ENCODE measurements around the gene AKAP6.

The AKAP6 gene

DNA sequence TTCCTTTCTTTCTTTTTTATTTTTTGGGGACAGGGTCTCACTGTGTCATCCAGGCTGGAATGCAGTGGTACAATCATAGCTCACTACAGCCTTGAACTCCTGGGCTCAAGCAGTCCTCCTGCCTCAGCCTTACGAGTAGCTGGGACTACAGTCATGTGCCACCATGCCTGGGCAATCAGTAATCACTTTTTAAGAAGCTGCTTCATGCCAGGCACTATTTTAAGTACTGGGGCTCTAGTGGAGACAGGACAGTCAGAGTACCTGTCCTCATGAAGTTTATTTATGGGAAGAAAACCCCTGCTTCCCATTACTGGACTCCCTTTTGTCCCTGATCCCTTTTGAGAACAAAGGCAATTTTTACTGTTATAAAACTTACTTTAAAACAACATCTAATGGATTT lies 485.6 kb downstream of the AKAP6 start:
- H3K27ac ChIP-seq (ENCODE audit: insufficient read depth, low read length, poor library complexity, severe bottlenecking), result no peak overlapping the region
- H3K9me3 ChIP-seq (ENCODE audit: control insufficient read depth, low read length), result no peaks in the 10 kb centered on the region
- H3K27me3 ChIP-seq (replicated peaks; ENCODE audit: control insufficient read depth, insufficient read depth, low read length, poor library complexity, severe bottlenecking), result no peaks in the 10 kb centered on the region
- no peak for DNase-seq
- no peaks in the 10 kb centered on the region for H3K4me1 ChIP-seq (ENCODE audit: control insufficient read depth, insufficient read depth, low read length, poor library complexity, severe bottlenecking)
- H3K4me3 ChIP-seq (ENCODE audit: insufficient read depth, low read depth, low read length, poor library complexity, severe bottlenecking), result no peak overlapping the region
- H3K36me3 ChIP-seq (ENCODE audit: control insufficient read depth, insufficient read depth, low read length), result no peaks in the 10 kb centered on the region

DNA sequence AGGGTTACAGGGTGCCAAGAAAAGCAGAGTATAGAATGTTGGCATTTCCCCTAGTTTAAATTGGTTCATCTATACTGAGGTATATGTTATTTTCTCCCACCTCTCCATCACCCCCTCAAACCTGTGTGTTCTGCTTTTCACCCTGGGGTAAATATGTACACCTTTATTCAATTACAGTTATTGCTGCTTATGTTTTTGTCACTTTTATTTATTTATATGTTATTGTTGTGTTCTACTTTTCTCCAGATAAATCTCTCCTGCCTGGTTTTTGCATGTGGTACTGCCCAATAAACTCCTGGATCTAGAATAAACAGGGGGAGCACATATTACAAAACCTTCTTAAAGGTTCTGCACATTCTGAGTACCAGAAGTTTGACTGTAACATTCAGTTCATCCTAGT lies 487.5 kb downstream of the AKAP6 start:
- H3K4me1 ChIP-seq (ENCODE audit: control insufficient read depth, insufficient read depth, low read length, poor library complexity, severe bottlenecking), result no peaks in the 10 kb centered on the region

DNA sequence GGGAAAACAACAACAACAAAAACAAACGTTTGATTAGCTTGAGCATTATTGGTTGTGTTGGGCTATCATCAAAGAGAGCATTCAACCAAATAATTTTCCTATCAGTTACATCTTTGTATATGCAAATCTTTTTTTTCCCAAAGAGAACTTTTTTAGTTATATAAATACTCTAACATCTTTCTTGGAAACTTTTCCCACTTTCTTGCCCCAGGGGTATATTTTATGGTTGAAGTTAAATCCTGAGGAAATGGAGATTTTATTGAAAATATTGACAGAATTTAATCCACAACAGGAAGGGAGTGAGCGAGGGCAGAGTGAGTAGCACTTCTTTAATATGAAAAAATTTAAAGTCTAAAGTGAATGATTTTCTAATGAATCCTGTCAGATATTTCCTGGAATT lies 488.7 kb downstream of the AKAP6 start:
- no peaks in the 10 kb centered on the region for H3K9me3 ChIP-seq (ENCODE audit: control insufficient read depth, low read length)
- H3K27ac ChIP-seq (ENCODE audit: insufficient read depth, low read length, poor library complexity, severe bottlenecking), result no peak overlapping the region
- no peaks in the 10 kb centered on the region for H3K27me3 ChIP-seq (replicated peaks; ENCODE audit: control insufficient read depth, insufficient read depth, low read length, poor library complexity, severe bottlenecking)
- DNase-seq, result no peak
- H3K4me3 ChIP-seq (ENCODE audit: insufficient read depth, low read depth, low read length, poor library complexity, severe bottlenecking), result no peak overlapping the region
- no peaks in the 10 kb centered on the region for H3K4me1 ChIP-seq (ENCODE audit: control insufficient read depth, insufficient read depth, low read length, poor library complexity, severe bottlenecking)
- H3K36me3 ChIP-seq (ENCODE audit: control insufficient read depth, insufficient read depth, low read length), result no peaks in the 10 kb centered on the region

More for the DNA sequence above, 487.5 kb downstream of the AKAP6 start:
- no peaks in the 10 kb centered on the region for H3K36me3 ChIP-seq (ENCODE audit: control insufficient read depth, insufficient read depth, low read length)
- no peaks in the 10 kb centered on the region for H3K27me3 ChIP-seq (replicated peaks; ENCODE audit: control insufficient read depth, insufficient read depth, low read length, poor library complexity, severe bottlenecking)
- H3K9me3 ChIP-seq (ENCODE audit: control insufficient read depth, low read length), result no peaks in the 10 kb centered on the region
- H3K4me3 ChIP-seq (ENCODE audit: insufficient read depth, low read depth, low read length, poor library complexity, severe bottlenecking), result no peak overlapping the region
- no peak for DNase-seq
- no peak overlapping the region for H3K27ac ChIP-seq (ENCODE audit: insufficient read depth, low read length, poor library complexity, severe bottlenecking)

DNA sequence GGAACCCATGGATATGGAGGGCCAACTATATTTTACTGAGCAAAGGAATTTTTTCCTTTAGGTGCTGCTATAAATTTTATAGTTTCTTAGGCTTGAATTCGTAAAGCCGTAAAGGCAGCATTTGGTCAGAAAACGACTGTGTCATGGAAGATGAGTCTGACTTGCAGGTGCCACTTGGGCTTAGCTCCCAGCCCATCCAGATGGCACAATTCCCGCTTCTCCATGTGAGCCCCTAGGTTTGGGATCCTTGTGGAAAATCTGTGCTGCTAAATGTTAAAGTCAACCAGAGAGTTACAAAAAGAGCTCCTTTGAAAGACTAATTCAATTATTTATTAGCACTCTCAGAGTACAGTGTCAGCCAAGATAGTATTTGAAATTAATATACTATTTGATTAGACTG lies 489.5 kb downstream of the AKAP6 start:
- H3K36me3 ChIP-seq (ENCODE audit: control insufficient read depth, insufficient read depth, low read length), result no peaks in the 10 kb centered on the region
- DNase-seq, result no peak
- H3K9me3 ChIP-seq (ENCODE audit: control insufficient read depth, low read length), result no peaks in the 10 kb centered on the region

DNA sequence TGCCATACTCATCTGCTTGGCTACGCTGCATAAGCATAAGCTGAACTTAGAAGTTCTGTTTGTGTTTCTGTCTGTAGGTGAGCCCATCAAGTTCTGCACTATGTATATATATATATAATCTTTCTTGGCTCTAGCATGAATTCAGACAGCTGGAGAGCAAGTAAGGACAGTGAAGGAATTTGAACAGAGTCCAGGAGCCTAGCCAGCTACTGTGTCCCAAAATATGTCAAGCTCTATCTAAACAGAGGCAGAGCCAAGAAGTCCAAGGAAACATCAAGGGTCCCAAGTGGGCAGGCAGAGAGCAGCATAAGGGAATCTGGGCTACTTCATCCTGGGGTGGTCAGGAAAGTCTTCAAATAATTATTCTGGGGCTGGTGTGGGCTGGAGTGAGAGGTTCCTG lies 491.1 kb downstream of the AKAP6 start:
- Histone ChIP-seq H3K4me1 (ENCODE audit: control insufficient read depth, insufficient read depth, low read length, poor library complexity, severe bottlenecking) (no peaks in the 10 kb centered on the region), H3K9me3 (ENCODE audit: control insufficient read depth, low read length) (no peaks in the 10 kb centered on the region)

More for the DNA sequence above, 489.5 kb downstream of the AKAP6 start:
- H3K27ac ChIP-seq (ENCODE audit: insufficient read depth, low read length, poor library complexity, severe bottlenecking), result no peak overlapping the region
- H3K4me3 ChIP-seq (ENCODE audit: insufficient read depth, low read depth, low read length, poor library complexity, severe bottlenecking), result no peak overlapping the region
- no peaks in the 10 kb centered on the region for H3K27me3 ChIP-seq (replicated peaks; ENCODE audit: control insufficient read depth, insufficient read depth, low read length, poor library complexity, severe bottlenecking)
- H3K4me1 ChIP-seq (ENCODE audit: control insufficient read depth, insufficient read depth, low read length, poor library complexity, severe bottlenecking), result no peaks in the 10 kb centered on the region

DNA sequence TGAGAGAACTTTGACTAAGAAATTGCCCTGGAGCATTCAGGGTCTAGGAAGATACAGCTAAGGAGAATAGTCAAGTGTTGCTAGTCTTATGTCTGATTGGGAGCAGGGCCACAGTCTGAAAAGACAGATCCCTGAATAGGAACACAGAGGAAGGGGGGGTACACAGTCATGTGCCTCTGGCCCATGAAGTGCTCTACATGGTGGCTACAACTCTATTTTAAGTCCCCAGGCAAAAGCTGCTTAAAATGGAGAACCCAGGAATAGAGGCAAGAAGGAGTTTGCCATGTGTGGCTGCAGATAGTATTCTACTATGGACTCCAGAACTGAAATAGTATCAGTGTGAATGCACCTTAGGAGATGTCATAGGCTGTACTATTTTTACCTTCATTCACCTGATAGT lies 491.6 kb downstream of the AKAP6 start:
- Histone ChIP-seq H3K4me1 (ENCODE audit: control insufficient read depth, insufficient read depth, low read length, poor library complexity, severe bottlenecking) (no peaks in the 10 kb centered on the region), H3K36me3 (ENCODE audit: control insufficient read depth, insufficient read depth, low read length) (no peaks in the 10 kb centered on the region), H3K4me3 (ENCODE audit: insufficient read depth, low read depth, low read length, poor library complexity, severe bottlenecking) (no peak overlapping the region), H3K9me3 (ENCODE audit: control insufficient read depth, low read length) (no peaks in the 10 kb centered on the region), H3K27ac (ENCODE audit: insufficient read depth, low read length, poor library complexity, severe bottlenecking) (no peak overlapping the region), H3K27me3 (replicated peaks; ENCODE audit: control insufficient read depth, insufficient read depth, low read length, poor library complexity, severe bottlenecking) (no peaks in the 10 kb centered on the region)
- DNase-seq, result no peak

More for the DNA sequence above, 491.1 kb downstream of the AKAP6 start:
- Histone ChIP-seq H3K4me3 (ENCODE audit: insufficient read depth, low read depth, low read length, poor library complexity, severe bottlenecking) (no peak overlapping the region), H3K36me3 (ENCODE audit: control insufficient read depth, insufficient read depth, low read length) (no peaks in the 10 kb centered on the region), H3K27ac (ENCODE audit: insufficient read depth, low read length, poor library complexity, severe bottlenecking) (no peak overlapping the region), H3K27me3 (replicated peaks; ENCODE audit: control insufficient read depth, insufficient read depth, low read length, poor library complexity, severe bottlenecking) (no peaks in the 10 kb centered on the region)
- DNase-seq, result no peak

DNA sequence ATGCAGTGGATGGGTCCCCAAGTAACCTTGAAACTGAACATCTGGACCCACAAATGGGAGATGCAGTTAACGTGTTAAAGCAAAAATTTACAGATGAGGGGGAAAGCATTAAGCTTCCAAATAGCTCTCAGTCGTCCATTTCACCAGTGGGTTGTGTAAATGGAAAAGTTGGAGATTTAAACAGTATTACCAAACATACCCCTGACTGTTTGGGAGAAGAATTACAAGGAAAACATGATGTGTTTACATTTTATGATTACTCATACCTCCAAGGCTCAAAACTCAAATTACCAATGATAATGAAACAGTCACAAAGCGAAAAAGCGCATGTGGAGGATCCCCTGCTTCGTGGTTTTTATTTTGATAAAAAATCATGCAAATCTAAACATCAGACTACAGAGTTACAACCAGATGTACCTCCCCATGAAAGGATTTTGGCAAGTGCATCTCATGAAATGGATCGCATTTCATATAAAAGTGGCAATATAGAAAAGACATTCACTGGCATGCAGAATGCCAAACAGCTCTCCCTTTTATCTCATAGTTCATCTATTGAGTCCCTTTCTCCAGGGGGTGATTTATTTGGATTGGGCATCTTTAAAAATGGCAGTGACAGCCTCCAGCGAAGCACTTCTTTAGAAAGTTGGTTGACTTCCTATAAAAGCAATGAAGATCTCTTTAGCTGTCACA lies 493.0 kb downstream of the AKAP6 start:
- H3K27me3 ChIP-seq (replicated peaks; ENCODE audit: control insufficient read depth, insufficient read depth, low read length, poor library complexity, severe bottlenecking), result no peaks in the 10 kb centered on the region
- no peak overlapping the region for H3K4me3 ChIP-seq (ENCODE audit: insufficient read depth, low read depth, low read length, poor library complexity, severe bottlenecking)
- no peaks in the 10 kb centered on the region for H3K4me1 ChIP-seq (ENCODE audit: control insufficient read depth, insufficient read depth, low read length, poor library complexity, severe bottlenecking)
- no peak for DNase-seq
- H3K9me3 ChIP-seq (ENCODE audit: control insufficient read depth, low read length), result no peaks in the 10 kb centered on the region
- no peaks in the 10 kb centered on the region for H3K36me3 ChIP-seq (ENCODE audit: control insufficient read depth, insufficient read depth, low read length)
- no peak overlapping the region for H3K27ac ChIP-seq (ENCODE audit: insufficient read depth, low read length, poor library complexity, severe bottlenecking)

DNA sequence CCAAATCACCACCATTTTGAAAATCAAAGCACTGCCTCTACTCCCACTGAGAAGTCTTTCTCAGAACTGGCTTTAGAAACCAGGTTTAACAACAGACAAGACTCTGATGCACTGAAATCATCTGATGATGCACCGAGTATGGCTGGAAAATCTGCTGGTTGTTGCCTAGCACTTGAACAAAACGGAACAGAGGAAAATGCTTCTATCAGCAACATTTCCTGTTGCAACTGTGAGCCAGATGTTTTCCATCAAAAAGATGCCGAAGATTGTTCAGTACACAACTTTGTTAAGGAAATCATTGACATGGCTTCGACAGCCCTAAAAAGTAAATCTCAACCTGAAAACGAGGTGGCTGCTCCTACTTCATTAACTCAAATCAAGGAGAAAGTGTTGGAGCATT lies 494.6 kb downstream of the AKAP6 start:
- no peaks in the 10 kb centered on the region for H3K9me3 ChIP-seq (ENCODE audit: control insufficient read depth, low read length)
- H3K27me3 ChIP-seq (replicated peaks; ENCODE audit: control insufficient read depth, insufficient read depth, low read length, poor library complexity, severe bottlenecking), result no peaks in the 10 kb centered on the region
- H3K4me3 ChIP-seq (ENCODE audit: insufficient read depth, low read depth, low read length, poor library complexity, severe bottlenecking), result no peak overlapping the region
- H3K4me1 ChIP-seq (ENCODE audit: control insufficient read depth, insufficient read depth, low read length, poor library complexity, severe bottlenecking), result no peaks in the 10 kb centered on the region
- DNase-seq, result no peak
- no peaks in the 10 kb centered on the region for H3K36me3 ChIP-seq (ENCODE audit: control insufficient read depth, insufficient read depth, low read length)
- no peak overlapping the region for H3K27ac ChIP-seq (ENCODE audit: insufficient read depth, low read length, poor library complexity, severe bottlenecking)

DNA sequence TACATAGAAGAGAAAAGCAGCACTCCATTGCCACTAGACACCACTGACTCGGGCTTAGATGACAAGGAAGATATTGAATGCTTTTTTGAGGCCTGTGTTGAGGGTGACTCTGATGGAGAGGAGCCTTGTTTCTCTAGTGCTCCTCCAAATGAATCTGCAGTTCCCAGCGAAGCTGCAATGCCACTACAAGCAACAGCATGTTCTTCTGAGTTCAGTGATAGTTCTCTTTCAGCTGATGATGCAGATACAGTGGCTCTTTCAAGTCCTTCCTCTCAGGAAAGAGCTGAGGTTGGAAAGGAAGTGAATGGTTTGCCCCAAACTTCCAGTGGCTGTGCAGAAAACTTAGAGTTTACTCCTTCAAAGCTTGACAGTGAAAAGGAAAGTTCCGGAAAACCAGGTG lies 495.1 kb downstream of the AKAP6 start:
- H3K4me3 ChIP-seq (ENCODE audit: insufficient read depth, low read depth, low read length, poor library complexity, severe bottlenecking), result no peak overlapping the region
- DNase-seq, result no peak
- H3K9me3 ChIP-seq (ENCODE audit: control insufficient read depth, low read length), result no peaks in the 10 kb centered on the region
- H3K27me3 ChIP-seq (replicated peaks; ENCODE audit: control insufficient read depth, insufficient read depth, low read length, poor library complexity, severe bottlenecking), result no peaks in the 10 kb centered on the region
- no peaks in the 10 kb centered on the region for H3K36me3 ChIP-seq (ENCODE audit: control insufficient read depth, insufficient read depth, low read length)
- H3K27ac ChIP-seq (ENCODE audit: insufficient read depth, low read length, poor library complexity, severe bottlenecking), result no peak overlapping the region
- no peaks in the 10 kb centered on the region for H3K4me1 ChIP-seq (ENCODE audit: control insufficient read depth, insufficient read depth, low read length, poor library complexity, severe bottlenecking)

DNA sequence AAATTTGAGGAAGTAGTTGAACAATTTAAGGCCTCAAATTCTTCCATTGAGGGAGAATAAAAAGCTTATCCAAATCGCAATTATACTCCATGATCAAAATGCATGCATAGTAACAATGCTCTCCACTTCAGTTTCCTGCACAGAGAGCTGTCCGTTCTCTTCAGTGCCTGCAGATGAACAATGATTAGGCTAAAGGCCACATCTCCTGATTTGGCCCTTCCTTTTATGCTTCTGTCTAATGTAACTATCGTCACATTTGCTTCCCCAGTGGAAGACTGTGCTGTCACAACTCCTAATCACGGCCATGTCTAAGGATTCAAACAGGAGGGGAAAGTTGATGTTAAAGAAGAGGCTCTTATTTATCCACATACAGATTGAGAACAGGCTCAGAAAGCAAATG lies 496.0 kb downstream of the AKAP6 start:
- Histone ChIP-seq H3K4me3 (ENCODE audit: insufficient read depth, low read depth, low read length, poor library complexity, severe bottlenecking) (no peak overlapping the region), H3K9me3 (ENCODE audit: control insufficient read depth, low read length) (no peaks in the 10 kb centered on the region), H3K27ac (ENCODE audit: insufficient read depth, low read length, poor library complexity, severe bottlenecking) (no peak overlapping the region), H3K4me1 (ENCODE audit: control insufficient read depth, insufficient read depth, low read length, poor library complexity, severe bottlenecking) (no peaks in the 10 kb centered on the region), H3K36me3 (ENCODE audit: control insufficient read depth, insufficient read depth, low read length) (no peaks in the 10 kb centered on the region), H3K27me3 (replicated peaks; ENCODE audit: control insufficient read depth, insufficient read depth, low read length, poor library complexity, severe bottlenecking) (no peaks in the 10 kb centered on the region)
- DNase-seq, result no peak

Data from effector memory CD4-positive, alpha-beta T cell (primary cell).